HG03342 (cell line): ENCODE results near the gene ADAMTS4.

Source experiments
- ATAC-seq: cut with Tn5 transposase; IDR thresholded peaks from one replicate; pipeline ENCODE4 v1.9.1; 2021; ENCODE audit warnings: mild to moderate bottlenecking, moderate library complexity; ENCODE audit not compliant: unreplicated experiment

ADAMTS4 gene

DNA sequence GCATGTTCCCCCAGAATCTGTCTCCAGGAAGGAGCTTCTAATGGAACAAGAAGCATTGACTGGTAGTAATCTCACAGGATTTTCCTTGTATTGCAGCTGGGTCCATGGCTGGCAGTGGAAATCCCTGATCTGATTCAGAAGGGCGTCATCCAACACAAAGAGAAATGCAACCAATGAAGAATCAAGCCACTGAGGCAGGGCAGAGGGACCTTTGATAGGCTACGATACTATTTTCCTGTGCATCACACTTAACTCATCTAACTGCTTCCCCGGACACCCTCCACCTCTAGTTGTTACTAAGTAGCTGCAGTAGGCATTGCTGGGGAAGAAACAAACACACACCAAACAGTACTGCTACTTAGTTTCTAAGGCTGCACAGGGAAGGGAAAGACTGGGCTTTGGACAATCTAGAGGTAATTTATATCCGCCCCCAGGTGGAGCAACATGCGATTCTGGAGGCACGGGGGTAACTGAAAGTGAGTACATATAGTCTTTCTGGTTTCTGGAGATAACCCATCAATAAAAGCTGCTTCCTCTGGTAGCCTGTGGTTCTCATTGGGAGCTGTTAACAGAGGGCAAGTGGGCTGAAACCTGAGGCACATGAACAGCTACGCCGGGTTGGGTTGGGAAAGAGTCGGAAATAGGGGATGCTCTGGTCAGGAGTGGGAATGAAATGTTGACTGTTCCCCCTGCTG lies 40.4 kb downstream of the ADAMTS4 start:
- no peak for ATAC-seq

DNA sequence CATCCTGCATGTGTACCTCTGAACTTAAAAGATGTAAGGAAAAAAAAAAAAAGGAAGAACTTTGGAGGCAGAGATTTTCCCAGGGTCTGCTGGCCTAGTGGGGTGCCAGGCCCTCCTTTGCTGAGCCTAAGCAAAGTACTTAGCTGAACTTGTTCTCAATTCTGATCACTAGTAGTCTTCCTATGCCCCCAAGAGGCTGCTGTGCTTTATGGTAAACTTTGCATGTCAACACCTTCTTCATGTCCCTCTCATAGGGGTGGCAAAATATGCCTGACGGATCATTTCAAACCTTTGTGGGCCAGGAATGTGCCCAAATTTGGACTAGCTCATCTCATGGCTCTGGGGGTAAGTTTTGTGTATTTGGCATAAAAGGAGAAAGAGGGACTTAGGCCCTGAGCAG lies 41.0 kb downstream of the ADAMTS4 start:
- no peak for ATAC-seq

DNA sequence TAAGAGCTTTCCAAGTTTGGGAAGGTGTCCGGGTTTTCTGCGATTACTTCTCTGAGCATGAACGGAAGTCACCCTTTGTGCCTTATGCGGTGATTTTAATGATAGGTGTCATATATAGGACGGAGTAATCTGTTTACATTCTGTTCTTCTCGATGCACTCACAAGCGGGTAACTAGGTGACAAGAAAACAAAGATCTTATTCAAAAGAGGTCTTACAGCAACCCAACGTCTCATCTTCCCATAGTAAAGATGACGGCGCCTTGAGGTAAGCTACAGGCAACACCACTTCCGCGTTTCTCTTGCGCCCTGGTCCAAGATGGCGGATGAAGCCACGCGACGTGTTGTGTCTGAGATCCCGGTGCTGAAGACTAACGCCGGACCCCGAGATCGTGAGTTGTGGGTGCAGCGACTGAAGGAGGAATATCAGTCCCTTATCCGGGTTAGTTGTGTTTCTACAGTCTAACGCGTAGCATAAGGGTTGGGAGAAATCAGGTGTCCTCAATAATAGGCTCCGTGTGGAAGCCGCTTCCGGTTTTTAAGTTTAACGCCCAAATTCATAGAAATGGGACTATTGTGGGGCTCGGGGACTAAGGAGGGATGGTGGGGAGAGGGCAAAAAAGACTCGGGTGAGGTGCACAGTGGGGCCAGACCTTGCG lies 45.0 kb downstream of the ADAMTS4 start, which contains the start of gene UFC1:
UFC1 (plus strand) TSS at position 297 of the 656 bp plus-strand sequence; CDS start at position 317, 20 bp downstream.
- ATAC-seq: peak; percentile 86

DNA sequence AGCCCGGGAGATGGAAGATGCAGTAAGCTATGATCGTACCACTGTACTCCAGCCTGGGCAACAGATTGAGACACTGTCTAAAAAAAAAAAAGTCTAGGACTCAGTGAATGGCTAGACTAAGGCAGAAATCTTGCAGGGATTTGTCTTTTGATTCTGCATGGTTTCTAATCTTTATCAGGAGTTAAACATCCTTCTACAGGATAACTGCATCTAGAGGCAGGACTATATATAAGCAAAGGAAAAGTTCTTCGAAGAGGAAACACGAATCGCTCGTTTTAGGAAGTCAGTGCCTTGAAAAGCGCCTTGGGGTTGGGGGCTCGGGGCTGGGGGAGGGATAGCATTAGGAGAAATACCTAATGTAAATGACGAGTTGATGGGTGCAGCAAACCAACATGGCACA lies 45.7 kb downstream of the ADAMTS4 start:
- peak; percentile 5 for ATAC-seq

DNA sequence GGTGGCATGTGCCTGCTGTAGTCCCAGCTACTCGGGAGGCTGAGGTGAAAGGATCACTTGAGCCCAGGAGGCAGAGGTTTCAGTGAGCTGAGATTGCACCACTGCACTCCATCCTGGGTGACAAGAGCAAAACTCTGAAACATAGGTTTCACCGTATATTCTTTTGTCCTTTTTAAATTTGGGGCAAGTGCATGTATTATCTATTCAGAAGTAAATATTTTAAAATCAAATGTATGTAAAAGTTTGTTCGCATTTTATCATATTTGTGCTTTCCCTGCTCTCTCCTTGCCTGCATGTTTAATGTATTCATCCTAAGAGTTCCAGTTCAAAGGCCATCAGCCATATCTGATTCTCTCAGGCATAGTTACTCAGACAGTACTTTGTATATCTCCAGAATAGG lies 53.0 kb downstream of the ADAMTS4 start:
- ATAC-seq: no peak

DNA sequence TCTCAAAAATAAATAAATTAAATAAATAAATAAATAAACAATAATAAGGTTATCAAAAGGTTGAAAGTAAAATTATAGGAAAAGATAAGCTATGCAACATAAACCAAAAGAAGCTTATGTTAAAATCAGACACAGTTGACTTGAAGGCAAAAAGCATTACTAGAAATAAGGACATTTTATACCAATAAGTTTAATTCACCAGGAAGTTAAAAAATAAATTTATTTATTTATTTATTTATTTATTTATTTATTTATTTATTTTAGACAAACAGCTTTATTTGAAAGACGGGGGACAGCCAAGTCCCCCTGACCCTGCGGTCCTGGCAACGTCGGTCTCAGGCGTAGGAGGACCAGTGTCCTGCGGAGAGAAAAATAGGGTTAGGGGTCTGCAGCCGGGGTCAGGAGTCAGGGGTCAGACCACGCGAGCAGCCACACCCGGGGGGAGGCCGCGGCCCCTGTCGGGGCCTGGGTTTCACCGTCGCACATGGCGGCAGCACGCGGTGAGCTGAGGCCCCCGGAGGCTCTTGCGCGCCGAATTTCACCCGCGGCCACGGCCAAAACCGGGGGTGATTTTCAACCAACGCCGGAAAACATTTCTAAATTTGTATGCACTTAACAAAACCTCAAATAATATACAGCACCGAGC lies 58.0 kb downstream of the ADAMTS4 start:
- no peak for ATAC-seq

DNA sequence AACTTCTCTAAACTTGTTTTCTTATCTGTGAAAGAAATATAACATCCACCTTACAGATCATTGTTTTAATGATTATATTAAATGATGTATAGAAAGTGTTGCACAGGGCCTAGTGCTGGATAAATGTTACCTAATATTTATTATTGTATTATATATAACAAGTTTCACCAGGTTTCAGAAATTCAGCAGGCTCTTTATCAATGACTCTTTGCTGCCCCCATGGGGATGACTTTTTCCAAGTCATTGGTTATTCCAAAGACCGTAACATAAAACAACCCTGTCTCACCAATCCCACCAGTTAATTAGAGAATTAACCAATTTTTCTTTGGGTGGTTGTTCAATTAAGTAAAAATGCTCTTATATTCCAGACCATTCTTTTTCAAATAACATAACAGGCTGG lies 59.1 kb downstream of the ADAMTS4 start:
- no peak for ATAC-seq

DNA sequence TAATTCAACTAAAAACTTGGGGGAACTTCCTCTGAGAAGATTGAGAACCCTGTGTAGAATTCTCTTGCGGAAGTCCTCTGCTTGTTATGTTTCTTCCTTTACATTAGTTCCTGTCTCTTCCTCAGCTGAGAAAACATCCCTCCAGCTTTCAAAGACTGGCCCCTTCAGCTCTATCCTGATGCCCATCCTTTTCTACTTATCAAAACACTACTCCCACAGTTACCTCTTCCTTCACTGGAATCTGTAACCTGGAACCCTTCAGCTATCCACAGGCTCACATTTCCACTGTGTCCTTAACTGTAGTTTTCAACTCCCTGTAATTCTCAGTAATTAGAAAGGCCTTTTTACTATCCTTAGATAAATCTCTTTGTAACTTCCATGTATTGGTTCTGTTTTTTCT lies 60.4 kb downstream of the ADAMTS4 start:
- no peak for ATAC-seq

DNA sequence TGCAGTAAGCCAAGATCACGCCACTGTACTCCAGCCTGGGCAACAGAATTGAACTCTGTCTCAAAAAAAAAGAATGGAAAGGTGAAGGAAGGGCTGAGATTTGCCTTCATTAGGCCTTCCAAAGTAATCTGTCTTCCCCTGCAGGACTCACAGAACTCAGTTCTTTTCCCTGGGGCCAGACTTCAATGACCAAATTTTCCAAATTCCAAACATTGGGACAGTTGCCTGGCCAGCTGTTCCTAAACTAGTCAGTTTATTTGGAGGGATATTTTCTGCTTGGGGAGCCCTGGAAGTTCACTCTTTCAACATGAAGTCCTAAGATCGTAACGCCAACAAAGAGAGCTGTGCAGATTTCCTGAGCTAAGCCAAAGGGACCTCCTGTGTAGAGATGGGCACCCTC lies 61.0 kb downstream of the ADAMTS4 start:
- no peak for ATAC-seq
